ENCODE data around the gene FYB1. TPM values are rescaled to one million over a fixed set of nuclear protein-coding genes. Genes with fewer than 3 reads are reported as not detected.

Gene FYB1
- total RNA-seq, 1 experiment from 2014 or later: 1.3 TPM

- Histone ChIP-seq H3K4me3 (ENCODE audit: low read depth, low read length) (no peak overlapping the region), H3K9me3 (no peaks in the 10 kb centered on the region), H3K4me1 (no peaks in the 10 kb centered on the region), H3K27me3 (replicated peaks; ENCODE audit: control insufficient read depth, insufficient read depth, low read length) (no peaks in the 10 kb centered on the region), H3K36me3 (ENCODE audit: control insufficient read depth, insufficient read depth, low read length) (no peaks in the 10 kb centered on the region)
- ChIA-PET CTCF (no interaction called here), POLR2A (no interaction called here)
- TF ChIP-seq CTCF (IDR thresholded peaks at IDR 0.05; ENCODE audit: insufficient read depth in 1 of 2, low read depth in 1 of 2, low read length in 1 of 2, severe bottlenecking in 1 of 2, unreplicated experiment in 1 of 2): no peak
- Mint-ChIP-seq H3K9me3 (ENCODE audit: unreplicated experiment) (no peaks in the 10 kb centered on the region), H3K4me3 (ENCODE audit: unreplicated experiment) (no peak overlapping the region), H3K36me3 (ENCODE audit: insufficient read depth, unreplicated experiment) (no peaks in the 10 kb centered on the region), H3K4me1 (ENCODE audit: low read depth, unreplicated experiment) (no peaks in the 10 kb centered on the region), H3K27me3 (ENCODE audit: insufficient read depth, unreplicated experiment) (peaks cover 14% of the 10 kb centered on the region), H3K27ac (ENCODE audit: unreplicated experiment) (no peak overlapping the region)
- no peak for DNase-seq
- BruUV-seq (replicated peaks): no TSS peak
- intact Hi-C loops (cut with micrococcal nuclease; ENCODE audit: unreplicated experiment): no loop called here
Measured at GRCh38 chr5:39132792-39133191, 86.6 kb downstream of the FYB1 start.

- Mint-ChIP-seq H3K9me3 (ENCODE audit: unreplicated experiment) (no peaks in the 10 kb centered on the region), H3K27ac (ENCODE audit: unreplicated experiment) (no peak overlapping the region), H3K4me1 (ENCODE audit: low read depth, unreplicated experiment) (no peaks in the 10 kb centered on the region), H3K27me3 (ENCODE audit: insufficient read depth, unreplicated experiment) (peaks cover 15% of the 10 kb centered on the region), H3K4me3 (ENCODE audit: unreplicated experiment) (no peak overlapping the region), H3K36me3 (ENCODE audit: insufficient read depth, unreplicated experiment) (no peaks in the 10 kb centered on the region)
- Histone ChIP-seq H3K36me3 (ENCODE audit: control insufficient read depth, insufficient read depth, low read length) (no peaks in the 10 kb centered on the region), H3K9me3 (no peaks in the 10 kb centered on the region), H3K4me1 (no peaks in the 10 kb centered on the region), H3K27me3 (replicated peaks; ENCODE audit: control insufficient read depth, insufficient read depth, low read length) (no peaks in the 10 kb centered on the region), H3K4me3 (ENCODE audit: low read depth, low read length) (no peak overlapping the region)
- CTCF ChIA-PET: no interaction called here
- DNase-seq: no peak
- POLR2A ChIA-PET: no interaction called here
- intact Hi-C loops (cut with micrococcal nuclease; ENCODE audit: unreplicated experiment): no loop called here
- no TSS peak for BruUV-seq (replicated peaks)
- TF ChIP-seq CTCF (IDR thresholded peaks at IDR 0.05; ENCODE audit: insufficient read depth in 1 of 2, low read depth in 1 of 2, low read length in 1 of 2, severe bottlenecking in 1 of 2, unreplicated experiment in 1 of 2): no peak
Measured at GRCh38 chr5:39132128-39132447, 87.3 kb downstream of the FYB1 start.

- Mint-ChIP-seq H3K4me1 (ENCODE audit: low read depth, unreplicated experiment) (no peaks in the 10 kb centered on the region), H3K27me3 (ENCODE audit: insufficient read depth, unreplicated experiment) (peaks cover 15% of the 10 kb centered on the region)
Measured at GRCh38 chr5:39131210-39132127, 87.9 kb downstream of the FYB1 start.

More at GRCh38 chr5:39131210-39132127, 87.9 kb downstream of the FYB1 start:
- ChIA-PET POLR2A (no interaction called here), CTCF (no interaction called here)
- Histone ChIP-seq H3K4me1 (no peaks in the 10 kb centered on the region), H3K9me3 (no peaks in the 10 kb centered on the region), H3K36me3 (ENCODE audit: control insufficient read depth, insufficient read depth, low read length) (no peaks in the 10 kb centered on the region), H3K27me3 (replicated peaks; ENCODE audit: control insufficient read depth, insufficient read depth, low read length) (no peaks in the 10 kb centered on the region), H3K4me3 (ENCODE audit: low read depth, low read length) (no peak overlapping the region)
- no TSS peak for BruUV-seq (replicated peaks)
- intact Hi-C loops (cut with micrococcal nuclease; ENCODE audit: unreplicated experiment): no loop called here
- Mint-ChIP-seq H3K9me3 (ENCODE audit: unreplicated experiment) (no peaks in the 10 kb centered on the region), H3K36me3 (ENCODE audit: insufficient read depth, unreplicated experiment) (no peaks in the 10 kb centered on the region), H3K4me3 (ENCODE audit: unreplicated experiment) (no peak overlapping the region), H3K27ac (ENCODE audit: unreplicated experiment) (no peak overlapping the region)
- no peak for DNase-seq
- TF ChIP-seq CTCF (IDR thresholded peaks at IDR 0.05; ENCODE audit: insufficient read depth in 1 of 2, low read depth in 1 of 2, low read length in 1 of 2, severe bottlenecking in 1 of 2, unreplicated experiment in 1 of 2): no peak

Measured in Caco-2 (cell line).